ENCODE results near the gene DGKE. TPM values are rescaled to one million over a fixed set of nuclear protein-coding genes. Genes with fewer than 3 reads are reported as not detected.

DGKE gene
- total and polyA plus RNA-seq, 2 of the 13 experiments (the other 11 are each of a cell fraction or from before 2014, with no cell fraction given): 3.2 to 5.3 TPM

GRCh38 chr17:56912105-56912999 lies 78.4 kb downstream of the DGKE start (continued):
- TF ChIP-seq ZNF33A (CRISPR knock-in tag; IDR thresholded peaks at IDR 0.05; ENCODE audit: borderline replicate concordance) (no peak), ZMYM4 (CRISPR knock-in tag; IDR thresholded peaks at IDR 0.05) (0 out of 2 replicates have a peak, but pooled peaks have one; percentile 29), SAP130 (CRISPR knock-in tag; IDR thresholded peaks at IDR 0.05; ENCODE audit: low read depth) (peak; percentile 59), LCORL (IDR thresholded peaks at IDR 0.05) (no peak), LCORL (CRISPR knock-in tag; IDR thresholded peaks at IDR 0.05) (peak; percentile 61), TSC22D2 (CRISPR knock-in tag; IDR thresholded peaks at IDR 0.05; ENCODE audit: borderline replicate concordance) (no peak), MXD3 (CRISPR knock-in tag; IDR thresholded peaks at IDR 0.05) (no peak), ZSCAN30 (CRISPR knock-in tag; IDR thresholded peaks at IDR 0.05) (no peak), ARID4A (CRISPR knock-in tag; IDR thresholded peaks at IDR 0.05; ENCODE audit: borderline replicate concordance) (no peak), ZNF607 (CRISPR knock-in tag; IDR thresholded peaks at IDR 0.05; ENCODE audit: borderline replicate concordance) (no peak), ZBTB33 (CRISPR knock-in tag; IDR thresholded peaks at IDR 0.05) (no peak), MIXL1 (CRISPR knock-in tag; IDR thresholded peaks at IDR 0.05) (no peak), ZNF235 (CRISPR knock-in tag; IDR thresholded peaks at IDR 0.05; ENCODE audit: borderline replicate concordance) (no peak), POGK (CRISPR knock-in tag; conservative IDR thresholded peaks at IDR 0.05) (no peak; the same call in 1 of the 2 replicates), ZNF839 (CRISPR knock-in tag; IDR thresholded peaks at IDR 0.05; ENCODE audit: borderline replicate concordance) (no peak), MAFK (conservative IDR thresholded peaks at IDR 0.05 in 1 of 2, IDR thresholded peaks at IDR 0.05 in 1 of 2; ENCODE audit: low read length in 2 of 2) (no peak), ZNF30 (CRISPR knock-in tag; IDR thresholded peaks at IDR 0.05) (0 out of 2 replicates have a peak, but pooled peaks have one; percentile 1), SKI (IDR thresholded peaks at IDR 0.05; ENCODE audit: partially characterized antibody) (no peak), ZNF205 (CRISPR knock-in tag; IDR thresholded peaks at IDR 0.05) (no peak)

Measured in HepG2 (cell line).